NCI-H2196 treated with DMSO at 0.1 percent for 48 hours (cell line): ENCODE measurements around the gene MICALL2.

ENCODE experiments used
- DNase-seq: peaks from one replicate; lab custom pipeline; 2025; ENCODE audit not compliant: unreplicated experiment; lab: John Stamatoyannopoulos, UW

Gene MICALL2

GRCh38 chr7:1434891-1435670, 24.2 kb downstream of the MICALL2 start:
- DNase-seq = no peak

- no peak for DNase-seq
Measured at GRCh38 chr7:1434165-1434718, 25.0 kb downstream of the MICALL2 start.

- no peak for DNase-seq
Measured at GRCh38 chr7:1433128-1433920, 25.9 kb downstream of the MICALL2 start.

GRCh38 chr7:1432411-1433082, 26.7 kb downstream of the MICALL2 start:
- no peak for DNase-seq

- DNase-seq = no peak
Measured at GRCh38 chr7:1431634-1432380, 27.5 kb downstream of the MICALL2 start.

GRCh38 chr7:1431226-1431625, 28.0 kb downstream of the MICALL2 start:
- DNase-seq = no peak

- no peak for DNase-seq
Measured at GRCh38 chr7:1430056-1430845, 29.0 kb downstream of the MICALL2 start.

GRCh38 chr7:1428941-1429501, 30.2 kb downstream of the MICALL2 start:
- no peak for DNase-seq

- DNase-seq = no peak
Measured at GRCh38 chr7:1427064-1427657, 32.1 kb downstream of the MICALL2 start.

GRCh38 chr7:1426474-1426873, 32.8 kb downstream of the MICALL2 start:
- DNase-seq = no peak

GRCh38 chr7:1425292-1426136, 33.8 kb downstream of the MICALL2 start:
- no peak for DNase-seq

- DNase-seq = no peak
Measured at GRCh38 chr7:1424041-1424440, 35.2 kb downstream of the MICALL2 start.

GRCh38 chr7:1423264-1423811, 35.9 kb downstream of the MICALL2 start:
- DNase-seq = no peak

GRCh38 chr7:1422512-1423263, 36.6 kb downstream of the MICALL2 start:
- DNase-seq = no peak

GRCh38 chr7:1421946-1422345, 37.3 kb downstream of the MICALL2 start:
- no peak for DNase-seq

- DNase-seq = no peak
Measured at GRCh38 chr7:1421020-1421790, 38.1 kb downstream of the MICALL2 start.

- DNase-seq = no peak
Measured at GRCh38 chr7:1419688-1420087, 39.6 kb downstream of the MICALL2 start.
